Activated CD8-positive, alpha-beta memory T cell treated with anti-CD3 and anti-CD28 coated beads, Interleukin-2, amount 50 U/mL, for 1 hour (primary cell): ENCODE measurements around the gene GPC3.
"Not testable (repeated sequence)": the region's sequence is repeated elsewhere in the genome, so short reads cannot be mapped to it uniquely, and the experiment has no call there.

Source experiments
- DNase-seq: peaks from one replicate; pipeline ENCODE4 v3.0.0-alpha.2; 2020; ENCODE audit errors: extremely low read depth

Gene GPC3

DNA sequence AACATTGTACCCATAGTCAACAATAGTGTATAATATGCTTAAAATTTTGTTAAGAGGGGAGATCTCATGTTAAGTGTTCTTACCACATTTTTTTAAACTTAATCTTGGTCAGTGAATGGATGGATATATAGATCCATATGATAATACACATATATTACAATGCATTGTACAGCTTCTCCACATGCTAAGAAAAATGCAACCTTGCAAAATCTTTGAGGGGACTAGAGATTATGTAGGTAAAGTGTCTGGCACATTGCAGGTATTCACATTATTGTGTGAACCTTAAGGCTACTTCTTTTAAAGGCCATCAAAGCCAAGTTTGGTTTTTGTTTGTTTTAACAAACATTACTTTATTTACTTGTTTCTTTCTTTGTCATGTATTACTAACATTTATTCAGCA lies 10.4 kb upstream of the GPC3 start:
- DNase-seq = no peak

GRCh38 chrX:133994576-133994975 lies 9.2 kb upstream of the GPC3 start:
- no peak for DNase-seq

DNA sequence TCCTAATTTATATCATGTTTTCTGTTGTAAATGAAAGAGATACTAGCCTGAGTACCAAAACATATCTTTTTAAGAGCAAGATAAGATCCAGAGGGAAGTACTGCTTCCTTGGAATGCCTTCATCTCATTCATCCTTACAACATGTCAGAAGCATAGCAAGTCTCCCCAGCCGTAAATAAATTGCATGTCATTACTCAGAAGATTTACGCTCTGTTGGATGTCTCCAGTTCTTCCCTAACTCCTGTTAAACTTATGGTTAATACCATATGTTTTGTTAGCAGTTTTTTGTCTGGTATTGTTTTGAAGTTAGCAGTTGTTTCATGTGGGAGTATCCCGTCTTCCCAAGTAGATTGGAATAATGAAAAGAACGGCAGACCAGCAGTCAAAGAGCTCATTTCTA lies 7.5 kb upstream of the GPC3 start:
- no peak for DNase-seq

GRCh38 chrX:133991814-133992213 lies 6.4 kb upstream of the GPC3 start:
- no peak for DNase-seq

- DNase-seq = not testable (repeated sequence)
Observed at GRCh38 chrX:133991057-133991456, 5.7 kb upstream of the GPC3 start.

GRCh38 chrX:133989993-133990392 lies 4.6 kb upstream of the GPC3 start:
- DNase-seq = no peak

GRCh38 chrX:133989490-133989889 lies 4.1 kb upstream of the GPC3 start:
- no peak for DNase-seq

- no peak for DNase-seq
Observed at GRCh38 chrX:133988010-133988409, 2.6 kb upstream of the GPC3 start.

DNA sequence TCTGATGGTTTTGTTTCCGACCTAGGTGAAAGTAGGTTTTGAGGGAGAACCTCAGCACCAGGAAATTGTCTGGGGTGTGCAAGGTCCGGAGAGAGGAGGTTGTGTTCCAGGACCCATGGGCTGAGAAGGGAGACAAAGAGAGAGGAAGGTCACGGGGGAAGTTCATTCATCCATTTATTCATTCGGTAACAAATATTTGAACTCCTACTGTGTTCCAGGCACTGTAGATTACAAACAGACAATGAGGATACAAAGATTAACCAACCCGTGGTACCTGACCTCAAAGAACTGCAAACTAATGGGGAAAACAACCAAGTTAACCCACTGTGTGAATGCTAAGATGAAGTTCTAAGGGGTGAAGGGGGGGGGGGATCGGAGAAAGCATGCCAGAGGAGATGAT lies 1.8 kb upstream of the GPC3 start:
- no peak for DNase-seq

DNA sequence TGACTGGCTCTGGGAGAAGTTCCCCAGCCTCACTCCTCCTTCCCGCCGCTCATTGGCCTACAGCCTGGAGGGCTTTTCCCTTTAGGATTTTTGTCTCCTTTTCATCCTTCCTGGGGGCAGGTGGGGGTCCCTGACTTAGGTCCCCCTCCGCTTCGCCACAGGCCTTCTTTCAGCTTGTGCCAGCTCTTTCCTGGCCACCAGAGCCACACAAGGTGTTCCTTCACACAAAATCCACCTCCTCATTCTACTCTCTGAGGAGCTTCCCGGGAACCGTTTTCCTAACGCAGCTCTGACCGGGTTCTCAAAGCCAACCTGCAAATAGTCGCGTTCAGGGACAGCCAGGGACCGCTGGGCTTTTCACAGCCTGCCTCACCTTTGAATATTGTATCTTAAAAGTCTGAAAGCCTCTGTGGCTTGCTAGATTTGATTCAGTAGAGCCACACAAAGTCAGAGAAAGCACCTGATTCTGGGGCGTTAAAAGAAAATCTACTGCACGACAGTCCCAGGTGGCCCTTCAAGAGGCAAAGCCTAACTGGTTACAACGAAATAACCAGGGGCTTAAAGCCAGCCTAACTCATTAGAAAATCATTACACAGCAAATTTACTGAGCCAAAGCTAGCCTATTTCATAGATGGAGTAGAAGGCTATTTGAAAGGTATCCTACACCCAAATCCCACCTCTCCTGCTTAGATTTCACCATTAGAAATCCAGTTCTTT lies 731 bp upstream of the GPC3 start:
- no peak for DNase-seq

DNA sequence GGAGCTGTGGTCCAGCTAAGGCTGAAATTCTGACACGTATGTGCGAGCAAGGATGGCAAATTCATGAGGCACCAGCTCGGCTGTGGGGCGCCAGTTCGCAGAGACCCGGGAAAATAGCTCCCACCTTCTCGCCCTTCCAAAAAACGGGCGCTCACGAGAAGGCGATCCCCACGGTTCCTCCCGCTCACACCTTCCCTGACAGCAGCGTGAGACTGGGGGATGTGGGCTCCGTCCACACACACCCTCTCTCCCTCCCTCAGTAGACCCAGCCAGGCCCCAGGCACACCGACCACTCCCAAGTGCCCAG lies 584 bp downstream of the GPC3 start:
- no peak for DNase-seq

DNA sequence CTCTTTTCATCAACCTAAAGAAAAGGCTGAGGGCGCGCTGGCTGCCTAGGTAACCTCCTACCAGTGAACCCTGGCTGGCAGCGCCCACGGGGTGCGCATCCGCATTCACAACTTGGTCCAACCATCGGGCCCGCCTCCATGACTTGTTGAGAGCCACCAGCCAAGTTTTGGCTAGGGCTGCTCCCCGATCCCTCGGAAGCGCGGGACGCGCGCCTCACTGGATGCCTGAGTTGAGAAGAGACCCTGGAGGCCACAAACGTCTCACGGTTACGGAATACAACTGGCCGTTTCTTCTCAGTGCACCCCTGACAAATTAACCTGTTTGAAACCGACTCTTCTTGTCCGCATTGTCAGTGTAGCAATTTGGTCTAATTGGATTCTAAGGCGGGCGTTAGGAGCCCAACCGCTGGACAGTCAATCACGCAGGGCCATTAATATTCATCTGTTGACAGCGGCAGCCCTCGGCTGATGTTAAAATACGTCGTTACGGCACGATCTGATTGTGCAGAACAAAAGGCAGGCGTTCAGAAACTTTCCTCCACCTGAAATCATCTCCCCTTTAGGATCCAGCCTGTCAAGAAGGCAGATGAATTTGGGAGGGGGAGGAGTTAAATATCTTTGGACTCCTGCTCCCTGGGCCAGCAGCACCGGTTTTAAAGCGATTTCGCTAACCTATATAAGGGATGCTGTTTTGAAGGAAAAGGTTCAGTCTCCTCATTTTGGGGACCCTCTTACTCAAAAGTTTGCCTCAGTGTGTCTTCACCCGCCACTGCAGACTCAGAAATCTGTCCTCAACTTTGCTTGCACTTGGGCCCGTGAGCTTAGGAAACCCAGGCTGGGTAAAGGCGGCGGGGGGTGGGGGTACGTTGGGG lies 1.2 kb downstream of the GPC3 start:
- DNase-seq = no peak

GRCh38 chrX:133983256-133983973 lies 2.0 kb downstream of the GPC3 start:
- no peak for DNase-seq

GRCh38 chrX:133981924-133982323 lies 3.5 kb downstream of the GPC3 start:
- no peak for DNase-seq

GRCh38 chrX:133980832-133981588 lies 4.4 kb downstream of the GPC3 start:
- DNase-seq = no peak

GRCh38 chrX:133980406-133980805 lies 5.0 kb downstream of the GPC3 start:
- no peak for DNase-seq

DNA sequence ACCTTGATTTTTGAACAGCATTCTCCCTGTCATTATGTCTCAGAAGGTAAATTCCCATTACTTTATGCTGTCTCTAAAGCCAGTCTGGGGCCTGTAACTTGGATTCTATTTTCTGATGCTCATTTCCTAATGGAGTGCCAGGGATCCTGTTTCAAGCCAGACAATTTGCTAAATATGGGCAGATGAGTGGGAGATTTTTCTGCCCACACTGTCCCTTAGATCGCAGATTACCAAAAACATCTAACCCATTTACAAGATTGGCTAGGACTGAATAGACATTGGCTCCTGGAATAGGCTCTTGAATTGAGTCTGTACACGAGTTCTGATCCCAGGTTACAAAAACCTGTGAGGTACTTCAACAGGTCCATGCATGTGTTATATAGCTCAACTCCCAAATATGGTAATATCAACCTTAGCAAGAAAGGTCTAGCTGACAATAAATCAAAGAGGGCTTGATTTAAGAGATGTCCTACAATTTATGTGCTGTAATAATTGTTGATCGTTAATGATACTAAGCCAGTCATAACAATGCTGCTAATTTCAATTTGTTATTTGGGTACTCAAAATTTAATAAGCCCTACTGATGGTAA lies 5.7 kb downstream of the GPC3 start:
- DNase-seq = no peak

DNA sequence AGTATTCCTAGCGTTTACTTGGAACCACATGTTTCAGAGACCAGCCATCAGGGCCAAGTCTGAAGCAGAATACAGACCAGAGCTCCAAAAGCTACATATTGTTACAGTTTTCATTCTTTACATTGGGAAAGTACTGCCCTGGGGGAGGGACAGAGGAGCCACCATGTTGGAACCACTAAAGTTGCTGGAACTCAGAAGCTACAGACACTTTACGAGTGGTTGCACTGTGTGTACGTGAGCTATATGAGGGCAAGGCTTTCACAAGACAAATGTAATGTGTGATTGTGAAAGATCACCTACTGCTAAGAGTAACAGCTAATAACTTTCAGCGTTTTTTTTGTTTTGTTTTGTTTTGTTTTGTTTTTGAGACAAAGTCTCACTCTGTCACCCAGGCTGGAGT lies 11.7 kb downstream of the GPC3 start:
- no peak for DNase-seq

DNA sequence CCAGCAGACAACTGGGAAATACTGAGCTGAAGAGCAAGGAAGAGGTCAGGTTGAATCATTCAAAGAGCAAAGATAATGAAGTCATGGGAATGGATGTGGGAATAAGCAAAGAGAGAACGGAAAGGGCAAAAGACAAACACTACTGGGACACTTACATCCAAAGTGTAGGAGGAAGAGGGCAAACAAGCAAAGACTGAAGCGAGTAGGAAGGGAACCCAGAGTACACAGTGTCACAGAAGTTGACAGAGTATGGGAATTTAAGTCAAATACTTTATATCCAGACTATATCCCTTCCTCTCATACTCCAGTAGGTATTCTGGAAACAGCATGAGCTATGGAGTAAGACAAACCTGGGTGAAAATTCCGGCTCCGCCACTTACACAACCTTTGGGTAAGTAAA lies 12.5 kb downstream of the GPC3 start:
- no peak for DNase-seq

DNA sequence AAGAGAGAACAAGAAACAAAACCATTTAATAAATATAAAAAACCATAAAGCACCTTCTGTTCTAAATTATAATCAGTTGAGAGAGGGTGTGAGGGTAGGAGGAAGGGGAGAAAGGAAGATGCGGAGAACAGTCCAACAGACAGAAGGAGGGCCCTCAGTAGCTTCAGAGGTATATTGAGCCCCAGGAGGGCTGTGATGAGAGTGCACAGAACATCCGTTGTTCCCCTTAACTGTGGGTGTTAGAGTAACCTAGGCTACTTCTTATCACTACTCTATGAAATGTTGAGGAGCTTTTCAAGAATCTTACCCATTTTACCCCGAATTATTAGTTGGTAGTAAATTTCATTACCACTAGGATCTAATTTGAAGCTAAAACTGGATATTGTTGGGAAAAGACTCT lies 13.8 kb downstream of the GPC3 start:
- no peak for DNase-seq

GRCh38 chrX:133970076-133970475 lies 15.3 kb downstream of the GPC3 start:
- no peak for DNase-seq

DNA sequence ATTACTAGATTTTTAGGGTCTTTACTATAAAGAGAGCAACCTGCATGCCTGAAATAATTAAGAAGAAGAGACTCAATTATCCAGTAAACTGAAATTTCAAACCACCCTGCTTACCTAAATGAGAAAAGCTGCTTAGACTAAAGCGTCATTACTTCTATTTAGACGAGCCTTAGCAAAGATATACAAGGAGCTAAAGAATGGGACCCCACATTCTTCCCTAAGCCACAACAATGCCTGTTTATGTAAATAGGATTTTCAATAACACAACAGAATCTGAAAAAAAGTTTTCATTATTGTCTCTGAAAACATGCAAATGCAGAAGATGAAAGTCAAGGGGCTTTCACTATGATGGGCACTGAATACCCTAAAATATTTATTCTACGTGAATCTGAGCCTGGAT lies 16.2 kb downstream of the GPC3 start:
- no peak for DNase-seq
